Liver (tissue), 3 donors: ENCODE results near the gene MAPKAPK3.

Experiments used
- CTCF ChIP-seq: fragments of 150-350 bp; IDR thresholded peaks from 2 replicates; pipeline ENCODE4 v1.5.1; 2017; ENCODE audit warnings: improper control_type of control experiment, low read depth, low read length; ENCODE audit not compliant: missing input control
- GABPA ChIP-seq, 2 donors: IDR thresholded peaks in 1 of 2; conservative IDR thresholded peaks in 1 of 2; 2 replicates each; pipeline ENCODE4 v1.6.1; 2016; ENCODE audit warnings: antibody characterized with exemption in 2 of 2, mild to moderate bottlenecking in 1 of 2, moderate library complexity in 1 of 2
- JUND ChIP-seq, 2 donors: IDR thresholded peaks; 2 replicates each; pipeline ENCODE4 v1.6.1; 2016; ENCODE audit warnings: antibody characterized with exemption in 2 of 2
- MAX ChIP-seq: IDR thresholded peaks from 2 replicates; pipeline ENCODE4 v1.6.1; 2016; ENCODE audit warnings: antibody characterized with exemption
- TAF1 ChIP-seq: conservative IDR thresholded peaks from 2 replicates; pipeline ENCODE4 v1.6.1; 2016; ENCODE audit warnings: antibody characterized with exemption, mild to moderate bottlenecking
- YY1 ChIP-seq: IDR thresholded peaks from 2 replicates; pipeline ENCODE4 v1.6.1; 2016; ENCODE audit warnings: antibody characterized with exemption, mild to moderate bottlenecking
- ZBTB33 ChIP-seq: IDR thresholded peaks from 2 replicates; pipeline ENCODE4 v1.6.1; 2016; ENCODE audit warnings: antibody characterized with exemption
- donor health status: healthy.
- donor health status: healthy.

- TF ChIP-seq CTCF (peak; percentile 13), GABPA (IDR thresholded peaks at IDR 0.05 in 1 of 2, conservative IDR thresholded peaks at IDR 0.05 in 1 of 2) (peak in 1 of 2 donors; percentile 58), TAF1 (peak; percentile 82), JUND (IDR thresholded peaks at IDR 0.05) (peak; percentile 64 to 69), ZBTB33 (no peak), MAX (peak; percentile 73), YY1 (no peak)
Observed at GRCh38 chr3:50611464-50612233, 5.3 kb upstream of the MAPKAPK3 start, which contains the start of gene CISH.
